Right hindlimb (tissue), 1 donor: ENCODE measurements around the gene GIMAP6.
"Not testable (repeated sequence)": the region's sequence is repeated elsewhere in the genome, so short reads cannot be mapped to it uniquely, and the experiment has no call there.

Source experiments
- DNase-seq: peaks from one replicate; pipeline ENCODE4 v3.0.0-alpha.2; 2018

GIMAP6 gene

GRCh38 chr7:150631866-150632864 lies at the start of gene GIMAP6:
Gene GIMAP6 (minus strand): TSS chr7:150632385. CDS start chr7:150630142, 2,243 bp downstream.
- no peak for DNase-seq

GRCh38 chr7:150680364-150680763 lies 48.2 kb upstream of the GIMAP6 start:
- DNase-seq, result not testable (repeated sequence)

GRCh38 chr7:150678601-150679000 lies 46.4 kb upstream of the GIMAP6 start:
- not testable (repeated sequence) for DNase-seq

GRCh38 chr7:150676854-150677253 lies 44.7 kb upstream of the GIMAP6 start:
- DNase-seq, result not testable (repeated sequence)

GRCh38 chr7:150676276-150676675 lies 44.1 kb upstream of the GIMAP6 start:
- not testable (repeated sequence) for DNase-seq

GRCh38 chr7:150675714-150676113 lies 43.5 kb upstream of the GIMAP6 start:
- no peak for DNase-seq

- DNase-seq, result not testable (repeated sequence)
These were observed 39.8 kb upstream of the GIMAP6 start for GRCh38 chr7:150671798-150672585.

GRCh38 chr7:150668977-150669376 lies 36.8 kb upstream of the GIMAP6 start:
- no peak for DNase-seq

- DNase-seq, result no peak
These were observed 36.3 kb upstream of the GIMAP6 start for GRCh38 chr7:150668472-150668911.

GRCh38 chr7:150666412-150666811 lies 34.2 kb upstream of the GIMAP6 start:
- DNase-seq, result no peak

GRCh38 chr7:150665896-150666295 lies 33.7 kb upstream of the GIMAP6 start:
- DNase-seq, result no peak

GRCh38 chr7:150665089-150665748 lies 33.0 kb upstream of the GIMAP6 start:
- DNase-seq, result no peak

- DNase-seq, result no peak
These were observed 31.8 kb upstream of the GIMAP6 start for GRCh38 chr7:150663802-150664494.

GRCh38 chr7:150662821-150663220 lies 30.6 kb upstream of the GIMAP6 start:
- DNase-seq, result not testable (repeated sequence)

GRCh38 chr7:150660939-150661613 lies 28.9 kb upstream of the GIMAP6 start:
- no peak for DNase-seq

GRCh38 chr7:150657526-150657925 lies 25.3 kb upstream of the GIMAP6 start:
- DNase-seq, result no peak

- DNase-seq, result no peak
These were observed 23.9 kb upstream of the GIMAP6 start for GRCh38 chr7:150656047-150656446.

GRCh38 chr7:150654692-150655091 lies 22.5 kb upstream of the GIMAP6 start:
- no peak for DNase-seq

- no peak for DNase-seq
These were observed 16.8 kb upstream of the GIMAP6 start for GRCh38 chr7:150649080-150649385.

- DNase-seq, result no peak
These were observed 16.3 kb upstream of the GIMAP6 start for GRCh38 chr7:150648353-150649079.
